Dermis microvascular lymphatic vessel endothelial cell (primary cell): ENCODE results near the gene MACROH2A1. TPM values are rescaled to one million over a fixed set of nuclear protein-coding genes. Genes with fewer than 3 reads are reported as not detected.
A peak's percentile ranks its signal among the peaks of the same experiment; 100 is the strongest.

ENCODE experiments used
- DNase-seq, 2 donors: peaks; one replicate each; pipeline versions ENCODE4 v3.0.0 to v3.0.0-alpha.2; 2010; ENCODE audit warnings: low read depth in 2 of 2
- total RNA-seq: library from RNA; depleted of rRNA; stranded (reverse); fragments of >200 nt; gene quantifications from 2 replicates; pipeline ENCODE4 v1.2.1, GENCODE V29; 2014

Gene MACROH2A1
- total RNA-seq, 1 donor from 2014 or later: 159 TPM

DNA sequence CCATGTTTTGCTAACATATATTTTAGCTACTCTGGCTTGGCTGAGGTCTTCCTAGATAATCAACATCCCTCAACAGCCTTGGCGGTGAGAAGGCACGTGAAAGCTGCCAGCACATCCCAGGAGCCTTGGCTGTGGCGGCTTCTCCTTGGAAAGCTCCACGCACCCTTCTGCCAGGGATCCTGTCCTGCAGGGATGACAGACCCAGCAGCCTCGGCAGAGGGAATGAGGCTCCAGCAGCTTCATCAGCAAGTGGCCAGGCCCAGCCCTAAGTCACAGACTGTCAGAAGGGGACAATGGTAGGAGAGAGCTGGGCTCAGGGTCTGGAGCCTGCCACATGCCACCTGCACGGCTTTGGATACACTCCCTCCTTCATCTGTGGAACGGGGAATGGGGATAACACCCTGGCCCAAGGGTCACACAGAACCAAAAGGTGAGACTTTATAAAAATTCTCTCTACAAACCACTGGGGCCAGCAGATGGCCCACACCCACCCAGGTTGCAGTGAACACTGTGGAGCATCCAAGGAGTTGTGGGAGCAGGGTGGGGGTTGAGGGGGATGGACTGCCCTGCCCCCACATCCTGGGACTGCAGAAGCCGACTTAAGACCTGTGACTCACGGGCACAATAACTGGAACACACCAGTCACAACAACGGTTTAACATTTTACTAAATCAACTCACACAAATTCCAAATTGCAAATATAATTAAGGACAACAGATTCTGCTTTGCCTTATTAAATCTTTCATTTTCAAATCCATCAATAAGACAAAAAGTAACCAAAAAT is 65.1 kb downstream of the MACROH2A1 start:
- DNase-seq: no peak

- DNase-seq: peak; percentile 11 to 66
These were observed 66.4 kb downstream of the MACROH2A1 start for GRCh38 chr5:135332519-135333150.

DNA sequence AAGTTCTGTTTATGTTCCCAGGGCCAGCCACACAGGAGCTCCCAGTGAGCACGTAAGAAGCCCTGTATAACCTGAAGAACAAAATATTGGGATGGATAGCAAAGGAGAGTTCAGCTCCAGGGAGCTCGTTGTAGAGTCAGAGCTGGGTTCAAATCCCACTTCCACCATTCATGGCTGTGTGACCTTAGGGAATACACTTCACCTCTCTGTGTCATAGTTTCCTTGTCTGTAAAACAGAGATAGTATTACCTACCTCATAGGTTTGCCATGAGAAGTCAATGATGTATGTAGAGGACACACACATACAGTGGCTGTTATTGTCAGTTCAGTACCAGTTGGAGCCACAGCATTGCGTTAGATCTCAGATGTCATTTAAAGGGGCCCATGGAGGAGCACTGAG is 67.4 kb downstream of the MACROH2A1 start:
- DNase-seq: no peak

GRCh38 chr5:135330798-135331096 is 68.3 kb downstream of the MACROH2A1 start:
- DNase-seq: no peak

- no peak for DNase-seq
These were observed 68.9 kb downstream of the MACROH2A1 start for GRCh38 chr5:135329913-135330797.

DNA sequence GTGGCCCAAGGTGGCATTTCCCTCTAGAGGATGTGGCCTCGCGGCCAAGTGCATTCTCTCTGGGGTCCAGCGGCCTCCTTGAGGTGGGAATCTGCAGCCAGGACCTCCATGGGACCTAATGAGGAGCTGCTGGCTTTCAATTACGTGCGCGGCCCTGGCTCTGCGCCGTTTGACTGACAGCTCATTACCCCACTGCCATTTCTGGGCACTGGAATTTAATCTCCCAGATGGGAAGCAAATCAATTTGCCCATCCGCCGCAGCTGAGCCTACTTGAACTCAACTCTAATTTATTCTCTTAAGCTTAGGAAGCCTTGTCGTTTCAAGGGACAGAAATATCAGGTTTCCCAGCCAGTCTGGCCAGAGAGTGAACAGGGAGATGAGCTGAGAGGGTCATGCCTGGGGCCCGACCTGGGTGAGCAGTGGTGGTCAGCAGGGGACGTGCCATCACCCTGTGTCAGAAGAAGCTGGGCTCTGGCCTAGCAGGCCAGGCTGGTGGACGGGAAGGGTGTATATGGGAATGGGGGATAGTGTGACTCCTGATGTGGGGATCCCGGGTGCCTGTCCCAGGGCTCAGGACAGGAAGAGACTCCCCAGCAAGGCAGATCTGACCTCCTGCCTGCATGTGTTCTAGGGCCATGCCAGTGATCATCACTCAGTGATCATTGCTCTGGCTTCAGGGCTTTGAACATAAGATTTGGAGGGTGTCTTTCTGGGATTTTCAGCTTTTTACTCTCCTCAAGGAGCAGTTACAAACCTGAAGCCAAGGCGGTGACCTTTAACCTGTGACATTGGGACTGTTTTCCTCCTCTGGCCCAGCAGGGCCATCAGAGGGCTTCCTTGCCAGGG is 69.7 kb downstream of the MACROH2A1 start:
- DNase-seq: no peak

DNA sequence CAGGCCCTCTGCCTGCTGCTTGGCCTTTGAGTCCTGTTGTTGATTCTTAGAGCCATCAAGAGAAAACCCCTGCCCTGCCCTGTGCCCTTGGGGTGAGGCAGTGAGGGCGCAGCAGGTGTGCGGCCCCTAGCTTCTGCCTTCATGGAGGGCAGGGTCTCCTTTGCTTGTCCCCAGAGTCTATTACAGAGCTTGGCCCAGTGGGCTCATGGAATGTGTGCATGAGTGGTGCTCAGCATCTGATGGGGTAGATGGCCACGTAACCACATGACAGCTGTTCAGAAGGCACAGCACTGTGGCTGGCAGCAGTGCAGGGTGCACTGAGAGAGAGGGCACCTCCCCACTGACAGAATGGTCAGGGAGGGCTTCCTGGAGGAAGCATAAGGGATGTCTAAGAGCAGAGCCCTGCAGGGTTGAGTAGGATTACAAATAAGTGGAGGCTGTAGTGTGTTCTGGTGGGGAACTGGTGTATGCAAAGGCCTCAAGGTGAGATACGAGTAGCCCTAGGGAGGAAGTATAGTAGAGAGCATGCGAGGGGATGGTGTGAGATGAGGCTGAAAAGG is 70.8 kb downstream of the MACROH2A1 start:
- DNase-seq: no peak

- no peak for DNase-seq
These were observed 71.5 kb downstream of the MACROH2A1 start for GRCh38 chr5:135327429-135328127.

DNA sequence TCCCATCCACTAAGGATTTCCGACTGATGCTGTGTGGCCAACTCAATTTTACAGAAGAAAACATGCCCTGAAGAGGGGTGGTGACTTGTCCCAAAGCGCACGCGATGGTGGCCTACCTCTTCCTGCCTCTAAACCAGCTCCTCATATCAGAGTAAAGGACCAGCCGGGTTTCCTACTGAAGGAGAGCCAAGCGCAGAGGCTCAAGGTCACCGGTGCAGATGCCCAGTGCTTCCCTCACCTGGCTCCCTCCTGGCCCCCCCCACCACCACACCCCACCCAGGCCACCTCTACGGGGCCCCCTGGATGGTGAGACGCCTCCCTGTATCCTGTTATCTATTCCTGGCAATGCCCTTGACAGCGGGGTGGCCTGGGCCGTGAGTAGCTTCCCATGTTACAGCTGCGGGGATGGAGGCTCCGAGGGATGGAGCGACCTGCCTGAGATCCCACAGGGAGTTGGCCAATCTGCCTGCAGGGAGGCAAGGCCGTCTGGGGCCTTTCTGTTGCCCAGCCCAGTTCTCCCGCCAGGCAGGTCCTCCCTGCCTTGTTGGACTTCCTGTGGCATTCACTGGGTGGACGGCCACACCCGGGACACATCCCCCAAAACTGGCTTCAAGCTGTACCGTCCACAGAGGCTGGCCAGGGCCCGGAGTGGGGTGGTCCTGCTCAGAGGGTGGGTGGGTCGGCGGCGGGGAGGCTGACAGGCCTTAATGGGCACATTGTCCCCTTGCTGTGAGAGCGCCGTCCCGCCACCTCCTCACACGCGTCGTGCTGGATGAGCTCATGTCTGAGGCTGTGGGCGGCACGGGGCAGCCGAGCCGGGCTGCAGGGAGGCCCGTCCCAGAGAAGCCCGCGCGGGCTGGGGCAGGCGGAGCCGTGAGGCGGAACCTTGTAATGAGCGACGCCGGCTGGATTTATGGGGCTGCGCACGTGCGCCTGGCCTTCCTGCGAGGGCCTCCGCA is 72.5 kb downstream of the MACROH2A1 start:
- DNase-seq: no peak

- DNase-seq: no peak
These were observed 74.0 kb downstream of the MACROH2A1 start for GRCh38 chr5:135324897-135325650.

DNA sequence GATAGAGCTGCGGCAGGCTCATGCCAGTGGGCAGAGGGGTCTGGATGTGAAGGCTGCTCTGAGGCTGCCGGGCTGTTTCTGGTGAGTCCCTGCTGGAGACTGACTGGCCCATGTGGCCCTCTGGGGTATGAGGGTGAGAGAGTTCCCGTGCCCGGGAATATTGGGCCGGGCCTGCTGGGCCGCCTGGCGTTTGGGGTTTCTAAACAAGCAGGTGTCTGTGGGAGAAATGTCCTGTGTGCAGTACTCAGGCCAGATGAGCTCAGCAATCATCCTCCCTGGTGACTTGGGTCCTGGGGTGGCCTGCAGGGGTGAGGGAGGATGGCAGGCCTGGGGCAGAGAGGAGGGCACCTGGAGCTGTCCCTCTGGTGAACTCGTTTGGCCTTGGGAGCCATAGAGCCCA is 74.9 kb downstream of the MACROH2A1 start:
- no peak for DNase-seq

GRCh38 chr5:135323701-135324132 is 75.3 kb downstream of the MACROH2A1 start:
- no peak for DNase-seq

GRCh38 chr5:135323227-135323626 is 75.8 kb downstream of the MACROH2A1 start:
- no peak for DNase-seq

DNA sequence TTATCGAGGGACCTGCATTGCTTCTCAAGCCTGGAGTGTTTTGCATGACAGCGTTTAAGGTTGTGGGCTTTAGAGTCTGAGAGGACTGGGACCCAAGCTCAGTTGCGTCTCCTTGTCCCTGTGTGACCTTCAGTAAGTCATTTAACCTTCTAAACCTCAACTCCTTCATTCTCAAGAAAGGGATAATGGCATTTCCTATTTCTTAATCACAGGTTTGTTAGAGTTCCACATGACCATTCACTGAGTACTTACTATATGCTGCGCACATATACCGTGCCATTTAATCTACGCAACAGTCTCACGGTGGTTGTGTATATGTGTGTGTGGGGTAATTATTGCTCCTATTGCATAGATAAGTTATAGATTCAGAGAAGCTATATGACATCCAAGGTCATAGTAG is 76.3 kb downstream of the MACROH2A1 start:
- DNase-seq: no peak

DNA sequence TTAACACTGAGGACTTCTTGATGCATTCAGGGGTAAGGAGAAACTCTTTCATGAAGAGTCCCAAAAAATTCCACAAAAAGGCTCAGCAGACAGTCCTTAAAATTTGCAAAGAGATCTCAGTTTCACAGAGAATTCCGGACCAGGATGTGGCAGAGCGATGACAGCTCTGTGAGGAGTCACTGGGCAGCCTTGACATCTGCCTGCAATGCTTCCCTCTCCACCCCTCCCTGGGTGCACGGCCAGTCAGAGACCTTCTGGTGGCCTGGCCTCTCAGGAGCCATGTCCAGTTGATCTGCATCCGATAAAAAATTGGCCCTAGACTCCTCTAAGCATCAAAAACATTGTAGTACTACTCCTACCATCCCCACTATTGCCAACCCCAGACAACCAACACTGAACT is 76.8 kb downstream of the MACROH2A1 start:
- no peak for DNase-seq

DNA sequence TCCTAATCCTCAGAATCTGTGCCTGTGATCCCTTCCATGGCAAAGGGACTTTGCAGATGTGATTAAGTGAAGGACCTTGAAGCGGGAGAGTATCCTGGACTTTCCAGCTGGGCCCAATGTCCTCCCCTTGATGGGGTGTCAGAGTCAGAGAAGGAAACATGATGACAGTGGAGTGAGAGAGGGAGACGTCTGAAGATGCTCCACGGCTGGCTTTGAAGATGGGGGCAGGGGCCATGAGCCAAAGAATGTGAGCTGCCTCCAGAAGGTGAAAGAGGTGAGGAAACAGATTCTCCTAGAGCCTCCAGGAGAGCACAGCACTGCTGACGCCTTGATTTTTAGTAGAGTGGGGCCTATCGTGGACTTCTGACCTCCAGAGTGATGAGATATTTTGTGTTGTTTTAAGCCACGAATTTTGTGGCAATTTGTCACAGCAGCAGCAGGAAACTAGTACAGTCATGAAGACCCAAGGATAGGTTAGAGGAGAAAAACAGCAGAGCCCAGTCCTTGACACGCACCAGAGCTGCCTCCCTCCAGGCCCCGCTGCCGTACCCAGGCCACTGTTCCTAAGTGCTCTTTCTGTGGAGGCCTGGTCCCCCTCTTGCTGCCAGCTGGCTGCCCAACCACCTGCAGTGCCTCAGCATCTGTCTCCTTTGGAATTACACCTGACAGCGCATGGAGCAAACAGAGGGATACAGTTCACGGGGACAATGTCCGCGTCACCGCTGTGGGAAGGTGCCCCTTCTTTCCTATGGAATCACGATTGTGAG is 78.1 kb downstream of the MACROH2A1 start:
- DNase-seq: no peak

- DNase-seq: no peak
These were observed 79.0 kb downstream of the MACROH2A1 start for GRCh38 chr5:135319928-135320606.
